ENCODE results near the gene MT2A.
A peak's percentile ranks its signal among the peaks of the same experiment; 100 is the strongest.

The MT2A gene

DNA sequence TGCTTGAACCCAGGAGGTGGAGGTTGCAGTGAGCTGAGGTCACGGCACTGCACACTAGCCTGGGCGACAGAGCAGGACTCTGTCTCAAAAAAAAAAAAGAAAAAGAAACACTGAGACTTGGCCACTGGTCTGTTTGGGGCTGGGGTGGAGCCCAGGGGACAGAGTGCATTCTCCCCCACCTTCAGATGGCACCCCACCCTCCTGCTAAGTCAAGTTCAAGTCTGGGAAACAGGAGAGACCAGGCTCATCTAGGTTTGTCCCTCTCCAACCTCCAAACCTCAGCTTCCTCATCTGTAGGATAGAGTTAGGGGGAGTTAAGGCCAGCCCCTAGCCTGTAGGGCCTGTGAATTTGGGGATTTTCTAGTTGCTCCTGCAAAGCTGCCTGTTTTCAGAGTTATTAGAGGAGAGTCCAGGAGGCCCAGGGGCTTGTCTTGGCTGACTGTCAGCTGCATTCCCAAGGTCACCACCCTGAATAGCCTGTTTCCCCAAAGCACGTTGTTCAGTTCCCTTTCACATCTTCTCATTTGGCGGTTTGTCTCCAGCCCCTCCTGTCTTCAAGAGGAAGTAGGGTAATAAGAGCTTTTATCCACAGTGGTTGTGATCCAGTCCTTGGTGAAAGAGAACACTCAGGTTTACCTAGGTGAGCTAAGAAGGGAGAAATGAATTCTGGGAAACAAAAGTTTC, 16.9 kb upstream of the MT2A start:
- H2BK5ac ChIP-seq (ENCODE audit: low read length): no peak overlapping the region
- H2AK5ac ChIP-seq (ENCODE audit: low read length): no peak overlapping the region
- no peak overlapping the region for H2BK120ac ChIP-seq (ENCODE audit: low read depth, low read length)
- no peaks in the 10 kb centered on the region for H3K79me1 ChIP-seq (ENCODE audit: low read length)
- no peak overlapping the region for H3K18ac ChIP-seq (ENCODE audit: low read length)
- no peak overlapping the region for H3K56ac ChIP-seq (ENCODE audit: low read length)
- no peak overlapping the region for H3K4me3 ChIP-seq (ENCODE audit: low read length)
- H3K23ac ChIP-seq (ENCODE audit: low read length): no peak overlapping the region
- no peak overlapping the region for H4K5ac ChIP-seq (ENCODE audit: low read length)
- no peak for DNase-seq
- H4K8ac ChIP-seq (ENCODE audit: low read depth, low read length): no peak overlapping the region
- peaks cover 25% of the 10 kb centered on the region for H3K27me3 ChIP-seq (ENCODE audit: insufficient read depth, low read length, poor library complexity)
- no peak overlapping the region for H3K9ac ChIP-seq (ENCODE audit: low read length)
- no peak overlapping the region for H3K4ac ChIP-seq (ENCODE audit: low read depth, low read length)
- no peak overlapping the region for H3K4me2 ChIP-seq (ENCODE audit: low read length)
- no CpG with 5 or more reads among the region's 4 CpGs for WGBS (ENCODE audit: extremely low coverage, insufficient coverage, low lambda C conversion rate)
- H3K4me1 ChIP-seq (ENCODE audit: control insufficient read depth, low read depth, low read length): no peaks in the 10 kb centered on the region
- no peak overlapping the region for H3K27ac ChIP-seq (ENCODE audit: low read depth, low read length)
- H3K79me2 ChIP-seq (ENCODE audit: control insufficient read depth, insufficient read depth, low read length): no peaks in the 10 kb centered on the region
- no peaks in the 10 kb centered on the region for H3K36me3 ChIP-seq (ENCODE audit: control insufficient read depth, insufficient read depth, low read length)
- H2BK15ac ChIP-seq (replicated peaks; ENCODE audit: low read depth): no peak overlapping the region

DNA sequence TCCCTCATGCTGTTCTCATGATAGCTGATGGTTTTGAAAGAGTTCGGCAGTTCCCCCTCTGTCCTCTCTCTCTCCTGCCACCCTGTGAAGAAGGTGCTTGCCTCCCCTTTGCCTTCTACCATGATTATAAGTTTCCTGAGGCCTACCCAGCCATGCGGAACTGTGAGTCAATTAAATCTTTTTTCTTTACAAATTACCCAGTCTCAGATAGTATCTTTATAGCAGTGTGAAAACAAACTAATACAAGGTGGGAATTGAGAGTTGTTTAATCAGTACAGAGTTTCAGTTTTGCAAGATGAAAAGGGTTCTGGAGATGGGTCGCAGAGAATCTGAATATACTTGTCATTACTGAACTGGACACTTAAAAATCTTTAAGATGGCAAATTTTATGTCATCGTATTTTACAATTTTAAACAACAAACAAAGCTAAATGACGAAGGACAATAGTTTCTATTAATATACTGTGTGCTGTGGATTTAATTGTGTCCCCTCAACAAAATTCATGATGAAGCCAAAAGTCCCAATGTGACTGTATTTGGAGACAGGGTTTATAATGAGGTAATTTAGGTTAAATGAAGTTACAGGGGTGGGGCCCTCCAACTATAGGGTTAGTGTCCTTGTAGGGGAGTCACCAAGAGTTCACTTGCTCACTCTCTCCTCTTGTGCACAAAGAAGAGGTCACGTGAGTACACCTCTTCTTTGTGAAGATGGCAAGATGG, 14.7 kb upstream of the MT2A start:
- no peak overlapping the region for H3K27ac ChIP-seq (ENCODE audit: low read depth, low read length)
- no peak overlapping the region for H2AK5ac ChIP-seq (ENCODE audit: low read length)
- H3K4me2 ChIP-seq (ENCODE audit: low read length): no peak overlapping the region
- no peak overlapping the region for H2BK15ac ChIP-seq (replicated peaks; ENCODE audit: low read depth)
- H3K4ac ChIP-seq (ENCODE audit: low read depth, low read length): no peak overlapping the region
- H3K27me3 ChIP-seq (ENCODE audit: insufficient read depth, low read length, poor library complexity): peaks cover 19% of the 10 kb centered on the region
- H3K79me1 ChIP-seq (ENCODE audit: low read length): no peaks in the 10 kb centered on the region
- WGBS (ENCODE audit: extremely low coverage, insufficient coverage, low lambda C conversion rate): no CpG with 5 or more reads among the region's 6 CpGs
- H3K23ac ChIP-seq (ENCODE audit: low read length): no peak overlapping the region
- no peak for DNase-seq
- no peak overlapping the region for H2BK120ac ChIP-seq (ENCODE audit: low read depth, low read length)
- H3K36me3 ChIP-seq (ENCODE audit: control insufficient read depth, insufficient read depth, low read length): no peaks in the 10 kb centered on the region
- no peaks in the 10 kb centered on the region for H3K4me1 ChIP-seq (ENCODE audit: control insufficient read depth, low read depth, low read length)
- H3K56ac ChIP-seq (ENCODE audit: low read length): no peak overlapping the region
- H4K5ac ChIP-seq (ENCODE audit: low read length): no peak overlapping the region
- H3K79me2 ChIP-seq (ENCODE audit: control insufficient read depth, insufficient read depth, low read length): no peaks in the 10 kb centered on the region
- H3K4me3 ChIP-seq (ENCODE audit: low read length): no peak overlapping the region
- no peak overlapping the region for H2BK5ac ChIP-seq (ENCODE audit: low read length)
- no peak overlapping the region for H4K8ac ChIP-seq (ENCODE audit: low read depth, low read length)
- no peak overlapping the region for H3K18ac ChIP-seq (ENCODE audit: low read length)
- H3K9ac ChIP-seq (ENCODE audit: low read length): no peak overlapping the region

DNA sequence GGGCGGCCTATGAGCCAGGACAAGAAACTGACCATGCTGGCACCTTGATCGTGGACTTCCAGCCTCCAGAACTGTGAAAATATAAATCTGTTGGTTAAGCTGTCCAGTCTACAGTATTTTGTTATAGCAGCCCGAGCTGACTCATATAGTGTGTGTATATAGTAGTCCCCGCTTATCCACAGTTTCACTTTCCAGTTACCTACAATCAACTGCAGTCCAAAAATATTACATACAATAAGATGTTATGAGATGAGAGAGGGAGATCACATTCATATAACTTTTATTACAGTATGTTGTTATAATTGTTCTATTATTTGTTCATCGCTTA, 14.1 kb upstream of the MT2A start:
- H3K18ac ChIP-seq (ENCODE audit: low read length): no peak overlapping the region
- no peak overlapping the region for H2AK5ac ChIP-seq (ENCODE audit: low read length)
- no peak overlapping the region for H3K23ac ChIP-seq (ENCODE audit: low read length)
- no peak for DNase-seq
- H3K4me3 ChIP-seq (ENCODE audit: low read length): no peak overlapping the region
- no peak overlapping the region for H3K56ac ChIP-seq (ENCODE audit: low read length)
- H3K9ac ChIP-seq (ENCODE audit: low read length): no peak overlapping the region
- H3K4ac ChIP-seq (ENCODE audit: low read depth, low read length): no peak overlapping the region
- no peak overlapping the region for H4K5ac ChIP-seq (ENCODE audit: low read length)
- no peak overlapping the region for H3K27ac ChIP-seq (ENCODE audit: low read depth, low read length)
- no peaks in the 10 kb centered on the region for H3K36me3 ChIP-seq (ENCODE audit: control insufficient read depth, insufficient read depth, low read length)
- no peak overlapping the region for H2BK15ac ChIP-seq (replicated peaks; ENCODE audit: low read depth)
- no peaks in the 10 kb centered on the region for H3K79me1 ChIP-seq (ENCODE audit: low read length)
- no peaks in the 10 kb centered on the region for H3K79me2 ChIP-seq (ENCODE audit: control insufficient read depth, insufficient read depth, low read length)
- H2BK5ac ChIP-seq (ENCODE audit: low read length): no peak overlapping the region
- peaks cover 14% of the 10 kb centered on the region for H3K27me3 ChIP-seq (ENCODE audit: insufficient read depth, low read length, poor library complexity)
- H3K4me2 ChIP-seq (ENCODE audit: low read length): no peak overlapping the region
- no peaks in the 10 kb centered on the region for H3K4me1 ChIP-seq (ENCODE audit: control insufficient read depth, low read depth, low read length)
- no peak overlapping the region for H4K8ac ChIP-seq (ENCODE audit: low read depth, low read length)
- no CpG with 5 or more reads among the region's 5 CpGs for WGBS (ENCODE audit: extremely low coverage, insufficient coverage, low lambda C conversion rate)
- no peak overlapping the region for H2BK120ac ChIP-seq (ENCODE audit: low read depth, low read length)

DNA sequence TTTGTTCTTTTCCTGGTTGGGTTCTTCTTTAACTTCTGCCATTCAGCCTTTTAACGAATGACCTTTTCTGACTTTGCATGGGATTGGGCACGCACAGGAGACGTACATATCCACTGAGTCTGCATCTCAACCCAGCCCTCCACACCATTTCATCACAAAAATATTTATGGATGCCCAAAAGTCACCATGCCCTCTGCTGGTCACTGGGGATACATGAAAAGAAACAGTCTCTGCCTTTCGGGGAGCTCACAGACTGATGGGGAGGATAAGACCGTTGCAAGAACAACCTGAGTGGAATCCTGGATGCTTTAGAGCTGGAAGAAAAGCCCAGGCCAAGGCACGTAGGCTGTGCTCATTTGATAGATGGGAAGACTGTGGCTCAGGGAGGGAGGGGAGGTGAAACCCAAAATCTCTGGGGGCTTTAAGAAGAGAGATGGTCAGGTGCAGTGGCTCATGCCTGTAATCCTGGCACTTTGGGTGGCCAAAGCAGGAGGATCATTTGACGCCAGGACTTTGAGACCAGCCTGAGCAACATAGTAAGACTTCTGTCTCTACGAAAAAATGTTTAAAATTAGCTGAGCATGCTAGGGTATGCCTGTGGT, 7.9 kb upstream of the MT2A start:
- DNase-seq: peak; percentile 55
- Histone ChIP-seq H3K4ac (ENCODE audit: low read depth, low read length) (no peak overlapping the region), H3K27ac (ENCODE audit: low read depth, low read length) (no peak overlapping the region), H2BK120ac (ENCODE audit: low read depth, low read length) (no peak overlapping the region), H2BK5ac (ENCODE audit: low read length) (no peak overlapping the region), H3K18ac (ENCODE audit: low read length) (no peak overlapping the region), H3K23ac (ENCODE audit: low read length) (no peak overlapping the region), H3K36me3 (ENCODE audit: control insufficient read depth, insufficient read depth, low read length) (no peaks in the 10 kb centered on the region), H2AK5ac (ENCODE audit: low read length) (no peak overlapping the region), H3K27me3 (ENCODE audit: insufficient read depth, low read length, poor library complexity) (no peaks in the 10 kb centered on the region), H3K79me1 (ENCODE audit: low read length) (no peaks in the 10 kb centered on the region), H2BK15ac (replicated peaks; ENCODE audit: low read depth) (no peak overlapping the region), H3K79me2 (ENCODE audit: control insufficient read depth, insufficient read depth, low read length) (no peaks in the 10 kb centered on the region), H4K8ac (ENCODE audit: low read depth, low read length) (no peak overlapping the region), H3K4me3 (ENCODE audit: low read length) (no peak overlapping the region), H3K9ac (ENCODE audit: low read length) (no peak overlapping the region), H3K56ac (ENCODE audit: low read length) (no peak overlapping the region), H4K5ac (ENCODE audit: low read length) (no peak overlapping the region), H3K4me2 (ENCODE audit: low read length) (no peak overlapping the region), H3K4me1 (ENCODE audit: control insufficient read depth, low read depth, low read length) (no peaks in the 10 kb centered on the region)
- no CpG with 5 or more reads among the region's 8 CpGs for WGBS (ENCODE audit: extremely low coverage, insufficient coverage, low lambda C conversion rate)

DNA sequence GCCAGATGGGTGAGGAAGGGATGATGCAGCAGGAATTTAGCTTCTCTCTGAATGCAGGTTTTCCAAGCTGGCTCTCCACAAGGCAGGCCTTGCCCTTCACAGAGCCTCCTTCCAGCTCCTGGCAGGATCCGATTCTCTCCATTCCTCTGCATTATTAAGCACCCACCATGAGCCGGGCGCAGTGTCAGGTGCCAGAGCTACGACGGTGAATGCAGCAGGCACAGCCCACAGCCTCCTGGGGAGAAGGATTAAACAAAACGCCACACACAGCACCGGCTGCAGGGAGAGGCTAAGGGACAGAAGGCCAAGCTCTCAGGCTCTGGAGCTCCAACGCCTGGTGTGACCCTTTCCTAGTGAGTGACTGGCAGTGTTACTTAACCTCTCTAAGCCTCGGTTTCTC, 7.1 kb upstream of the MT2A start:
- no peak for DNase-seq
- Histone ChIP-seq H3K36me3 (ENCODE audit: control insufficient read depth, insufficient read depth, low read length) (no peaks in the 10 kb centered on the region), H2BK5ac (ENCODE audit: low read length) (no peak overlapping the region), H4K8ac (ENCODE audit: low read depth, low read length) (no peak overlapping the region), H3K9ac (ENCODE audit: low read length) (no peak overlapping the region), H3K79me1 (ENCODE audit: low read length) (no peaks in the 10 kb centered on the region), H4K5ac (ENCODE audit: low read length) (no peak overlapping the region), H3K56ac (ENCODE audit: low read length) (no peak overlapping the region), H3K4ac (ENCODE audit: low read depth, low read length) (no peak overlapping the region), H3K4me2 (ENCODE audit: low read length) (no peak overlapping the region), H2BK120ac (ENCODE audit: low read depth, low read length) (no peak overlapping the region), H2AK5ac (ENCODE audit: low read length) (no peak overlapping the region), H3K4me3 (ENCODE audit: low read length) (no peak overlapping the region), H3K4me1 (ENCODE audit: control insufficient read depth, low read depth, low read length) (no peaks in the 10 kb centered on the region), H3K79me2 (ENCODE audit: control insufficient read depth, insufficient read depth, low read length) (no peaks in the 10 kb centered on the region), H2BK15ac (replicated peaks; ENCODE audit: low read depth) (no peak overlapping the region), H3K27ac (ENCODE audit: low read depth, low read length) (no peak overlapping the region), H3K23ac (ENCODE audit: low read length) (no peak overlapping the region), H3K18ac (ENCODE audit: low read length) (no peak overlapping the region), H3K27me3 (ENCODE audit: insufficient read depth, low read length, poor library complexity) (no peaks in the 10 kb centered on the region)
- no CpG with 5 or more reads among the region's 9 CpGs for WGBS (ENCODE audit: extremely low coverage, insufficient coverage, low lambda C conversion rate)
